Omental fat pad (tissue), 4 donors: ENCODE results near the gene ARNT2. TPM values are rescaled to one million over a fixed set of nuclear protein-coding genes. Genes with fewer than 3 reads are reported as not detected.

Source experiments
- ATAC-seq: fragments of 150-250 bp; one replicate; pipeline ENCODE4 v1.9.1; 2016; ENCODE audit warnings: mild to moderate bottlenecking, moderate library complexity; ENCODE audit not compliant: low FRiP score
- DNase-seq: peaks from one replicate; pipeline ENCODE4 v3.0.0-alpha.2; 2019; ENCODE audit warnings: low spot score
- total RNA-seq, 4 donors: library from RNA; depleted of rRNA; stranded (reverse); fragments of >200 nt; gene quantifications; one replicate each; pipeline ENCODE4 v1.1.0, GENCODE V29; 2016
- TF ChIP-seq, protein P1 (sequence below), 3 donors: fragments of 450-650 bp; IDR thresholded peaks; one replicate each; pipeline ENCODE4 v1.5.1; 2016 to 2017; ENCODE audit warnings: antibody characterized with exemption in 3 of 3, mild to moderate bottlenecking in 3 of 3, moderate library complexity in 2 of 3

ARNT2 gene
- total RNA-seq, 4 donors from 2014 or later: 3.1 to 7.4 (median 3.4) TPM

DNA sequence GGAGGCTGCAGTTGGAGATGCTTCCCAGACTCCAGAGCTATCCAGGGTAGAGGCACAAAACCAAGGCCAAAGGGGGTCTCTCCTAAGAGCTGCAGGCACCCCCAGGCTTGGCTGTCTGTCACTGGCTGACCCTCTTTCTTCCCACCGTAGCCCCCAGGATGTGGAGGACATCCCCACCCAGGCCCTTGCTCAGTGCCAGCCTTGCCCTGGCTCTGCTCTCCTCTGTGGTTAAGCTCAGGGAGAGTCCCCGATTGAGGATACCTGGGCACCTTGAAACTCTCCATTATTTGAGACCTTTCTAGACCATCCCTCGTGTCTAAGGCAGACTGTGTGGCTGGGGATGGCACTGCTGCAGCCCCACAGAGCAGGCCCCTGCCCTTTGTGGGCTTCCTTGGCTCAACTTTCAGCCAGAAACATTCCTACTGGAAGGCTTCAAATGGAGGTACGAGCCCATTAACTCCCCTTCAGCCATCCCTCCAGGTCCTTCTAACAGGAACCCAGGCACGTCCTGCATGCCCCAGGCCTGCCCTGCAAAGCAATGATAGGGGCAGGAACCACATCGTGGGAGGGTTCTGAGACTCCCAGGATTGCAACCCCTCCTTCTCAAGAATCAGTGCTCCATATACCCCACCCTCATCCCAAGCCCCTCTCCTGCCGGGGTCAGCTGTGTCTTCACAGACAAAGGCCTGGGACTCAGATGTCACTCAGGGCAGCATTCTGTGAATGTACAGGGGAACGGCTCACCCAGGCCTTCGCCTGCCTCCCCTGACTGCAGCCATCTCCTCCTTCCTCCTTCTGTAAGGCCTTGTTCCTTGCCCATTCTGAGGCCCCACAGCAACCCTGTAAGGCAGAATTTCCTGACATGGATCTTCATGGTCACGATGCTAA, 188.0 kb downstream of the ARNT2 start:
- ATAC-seq: no peak
- TF ChIP-seq, protein P1, sequence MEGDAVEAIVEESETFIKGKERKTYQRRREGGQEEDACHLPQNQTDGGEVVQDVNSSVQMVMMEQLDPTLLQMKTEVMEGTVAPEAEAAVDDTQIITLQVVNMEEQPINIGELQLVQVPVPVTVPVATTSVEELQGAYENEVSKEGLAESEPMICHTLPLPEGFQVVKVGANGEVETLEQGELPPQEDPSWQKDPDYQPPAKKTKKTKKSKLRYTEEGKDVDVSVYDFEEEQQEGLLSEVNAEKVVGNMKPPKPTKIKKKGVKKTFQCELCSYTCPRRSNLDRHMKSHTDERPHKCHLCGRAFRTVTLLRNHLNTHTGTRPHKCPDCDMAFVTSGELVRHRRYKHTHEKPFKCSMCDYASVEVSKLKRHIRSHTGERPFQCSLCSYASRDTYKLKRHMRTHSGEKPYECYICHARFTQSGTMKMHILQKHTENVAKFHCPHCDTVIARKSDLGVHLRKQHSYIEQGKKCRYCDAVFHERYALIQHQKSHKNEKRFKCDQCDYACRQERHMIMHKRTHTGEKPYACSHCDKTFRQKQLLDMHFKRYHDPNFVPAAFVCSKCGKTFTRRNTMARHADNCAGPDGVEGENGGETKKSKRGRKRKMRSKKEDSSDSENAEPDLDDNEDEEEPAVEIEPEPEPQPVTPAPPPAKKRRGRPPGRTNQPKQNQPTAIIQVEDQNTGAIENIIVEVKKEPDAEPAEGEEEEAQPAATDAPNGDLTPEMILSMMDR (IDR thresholded peaks at IDR 0.05): no peak
- no peak for DNase-seq

DNA sequence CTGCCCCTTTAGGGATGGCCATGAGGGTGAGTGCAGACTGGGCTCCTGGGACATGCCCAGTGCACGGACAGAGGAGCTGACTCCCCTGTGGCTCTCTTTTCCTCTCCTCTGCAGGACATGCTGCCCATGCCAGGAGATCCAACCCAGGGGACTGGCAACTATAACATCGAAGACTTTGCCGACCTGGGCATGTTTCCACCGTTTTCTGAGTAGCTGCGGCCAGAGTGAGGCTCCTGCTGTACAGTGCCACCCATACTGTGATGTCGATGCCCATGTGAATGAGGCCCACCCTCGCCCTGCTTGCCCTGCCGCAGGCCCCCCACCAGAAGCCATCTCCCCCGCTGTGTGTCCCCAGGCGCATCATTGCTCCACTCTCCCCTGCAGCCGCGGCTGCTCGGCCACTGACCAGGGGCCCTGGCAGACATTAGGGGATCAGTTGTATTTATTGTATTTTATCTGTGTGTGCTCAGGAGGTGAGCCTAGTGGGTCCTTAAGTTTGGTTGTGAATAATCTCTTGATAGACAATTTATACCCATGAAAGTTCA, 189.4 kb downstream of the ARNT2 start:
- no peak for DNase-seq
- TF ChIP-seq, protein P1 (IDR thresholded peaks at IDR 0.05): no peak
- ATAC-seq: no peak

DNA sequence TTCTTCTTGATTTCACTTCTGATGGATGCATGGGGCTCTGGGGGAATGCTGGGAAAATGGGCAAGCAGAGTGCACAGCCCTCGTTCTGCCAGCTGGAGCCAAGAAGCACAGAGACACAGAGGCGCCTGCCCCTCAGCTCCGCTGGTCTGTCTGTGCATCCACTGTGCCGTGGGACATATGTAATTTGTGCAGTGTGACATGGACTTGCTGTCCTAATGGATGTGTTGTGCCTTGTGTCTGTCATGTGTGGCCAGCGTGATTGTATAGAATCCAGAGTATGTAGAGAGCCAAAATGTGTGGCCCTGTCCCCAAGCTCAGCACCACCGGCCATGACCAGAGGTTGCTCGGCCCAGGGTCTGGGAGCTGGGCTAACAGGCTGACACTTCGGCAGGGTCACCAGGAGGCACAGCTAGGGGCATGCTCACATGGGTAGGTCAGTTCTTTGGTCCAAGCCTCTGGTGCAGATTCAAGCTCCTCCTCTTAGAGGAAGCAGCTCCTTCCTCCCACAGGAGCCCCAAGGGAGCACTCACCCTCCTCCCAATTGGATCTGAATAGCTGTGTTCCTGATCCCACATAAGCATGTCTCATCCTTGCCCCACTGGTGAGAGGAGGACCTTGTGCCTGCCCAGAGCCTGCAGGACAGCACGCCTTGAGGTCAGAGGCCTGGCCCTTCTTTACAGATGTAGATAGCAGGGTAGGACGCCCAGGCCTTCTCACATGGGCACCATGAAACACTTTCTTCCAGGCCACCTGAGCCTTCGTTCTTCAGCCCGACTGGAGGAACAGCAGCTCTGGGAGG, 190.1 kb downstream of the ARNT2 start:
- TF ChIP-seq, protein P1 (IDR thresholded peaks at IDR 0.05): no peak
- ATAC-seq: no peak
- DNase-seq: no peak

DNA sequence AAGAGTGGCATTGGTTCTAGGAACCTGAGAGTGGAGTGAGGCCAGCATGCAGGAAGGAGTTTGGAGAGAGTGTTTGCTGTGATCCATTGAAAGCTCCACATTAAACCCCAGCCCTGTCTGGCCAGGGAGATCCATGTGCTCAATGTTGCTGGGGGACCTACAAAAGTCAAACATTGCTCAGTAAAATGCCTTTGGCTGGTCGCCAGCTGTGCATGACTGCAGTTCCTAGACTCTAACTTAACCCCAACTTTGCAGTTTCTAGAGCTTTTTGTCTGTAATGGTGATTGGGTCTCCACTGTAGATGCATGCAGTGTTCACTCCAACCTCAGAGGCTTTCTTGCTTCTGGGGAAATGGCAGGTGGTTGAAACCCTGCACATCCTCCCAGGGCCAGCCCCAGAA, 191.2 kb downstream of the ARNT2 start:
- ATAC-seq (no peak), DNase-seq (no peak)
- TF ChIP-seq, protein P1 (IDR thresholded peaks at IDR 0.05): no peak

DNA sequence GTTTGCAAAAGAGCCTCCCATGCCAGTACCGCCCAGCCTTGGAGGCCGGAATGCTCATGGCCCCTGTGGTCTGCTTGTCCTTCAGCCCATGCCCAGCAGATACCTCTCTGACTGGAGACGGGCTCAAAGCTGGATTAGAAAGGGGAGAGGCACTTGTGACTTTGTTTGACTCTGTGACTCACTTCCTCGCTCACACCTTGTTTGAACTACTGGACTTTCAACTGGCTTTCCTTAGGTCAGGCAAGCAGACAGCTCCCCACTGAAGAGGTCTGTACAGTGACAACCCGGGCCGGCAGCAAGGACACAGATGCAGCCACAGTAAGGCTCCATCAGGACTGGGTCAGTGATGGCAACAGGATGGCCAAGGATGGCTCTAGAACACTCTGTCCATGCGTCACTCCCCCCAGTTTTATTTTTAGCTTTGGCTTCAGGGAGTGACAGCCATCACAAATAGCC, 192.4 kb downstream of the ARNT2 start:
- TF ChIP-seq, protein P1 (IDR thresholded peaks at IDR 0.05): no peak
- DNase-seq: no peak
- ATAC-seq: no peak

GRCh38 chr15:80597076-80597475, 192.9 kb downstream of the ARNT2 start:
- TF ChIP-seq, protein P1 (IDR thresholded peaks at IDR 0.05): no peak
- no peak for DNase-seq
- no peak for ATAC-seq
